ENCODE data around the gene ZNF428. TPM values are rescaled to one million over a fixed set of nuclear protein-coding genes. Genes with fewer than 3 reads are reported as not detected.

The ZNF428 gene
- total and polyA plus RNA-seq, 2 of the 8 experiments (the other 6 are each of a cell fraction or from before 2014, with no cell fraction given), result 7.8 to 16.7 TPM

- ChIA-PET CTCF (ENCODE audit: partially characterized antibody) (interaction anchor here (1.3 to 1.7 kb wide), 2 partner anchors 17 to 22 kb away, joined by 3 to 5 read pairs; no protein-coding TSS in a partner anchor), POLR2A (ENCODE audit: partially characterized antibody) (interaction anchor here (1.0 to 1.3 kb wide), 3 partner anchors 12 to 21 kb away, joined by 3 to 4 read pairs (median 3); partner anchors contain the start of genes IRGQ and ZNF576)
- Histone ChIP-seq H3K4ac (replicated peaks; ENCODE audit: insufficient read length, low read depth, low read length) (no peak overlapping the region), H2BK120ac (replicated peaks; ENCODE audit: low read depth, low read length) (no peak overlapping the region), H2BK15ac (ENCODE audit: low read length) (no peak overlapping the region), H3K4me2 (ENCODE audit: insufficient read depth in 1 of 2, low read depth in 2 of 2, low read length in 2 of 2) (no peak overlapping the region), H3K23me2 (ENCODE audit: low read depth, low read length) (peaks cover 10% of the 10 kb centered on the region), H3K9me3 (ENCODE audit: insufficient read depth in 2 of 2, low read depth in 1 of 2, low read length in 1 of 2) (no peaks in the 10 kb centered on the region; a peak in 1 of 4 replicates), H3K4me3 (ENCODE audit: extremely low read depth in 1 of 4, insufficient read depth in 2 of 4, low read depth in 3 of 4, low read length in 4 of 4) (no peak overlapping the region), H3K18ac (ENCODE audit: extremely low read depth, low read length) (no peak overlapping the region), H3K36me3 (ENCODE audit: control insufficient read depth in 2 of 4, insufficient read depth in 4 of 4, low read length in 3 of 4) (peaks cover 0 to 3% (median 1%) of the 10 kb centered on the region in 4 experiments; a peak in 2 of 8 replicates), H3K56ac (replicated peaks; ENCODE audit: insufficient read length, low read depth, low read length) (no peak overlapping the region), H3K14ac (ENCODE audit: insufficient read length) (no peak overlapping the region), H3K79me2 (ENCODE audit: control insufficient read depth in 1 of 2, insufficient read depth in 2 of 2, low read length in 2 of 2) (peaks cover 0 to 11% of the 10 kb centered on the region in 2 experiments; a peak in 2 of 4 replicates), H4K20me1 (replicated peaks in 1 of 2; ENCODE audit: control insufficient read depth in 1 of 2, insufficient read depth in 2 of 2, low read length in 2 of 2) (peaks cover 0 to 2% of the 10 kb centered on the region in 2 experiments), H2BK20ac (ENCODE audit: low read length) (no peak overlapping the region), H2AFZ (ENCODE audit: low read length) (no peak overlapping the region), H2AK5ac (ENCODE audit: low read depth, low read length) (no peak overlapping the region), H3K4me1 (replicated peaks in 1 of 4; ENCODE audit: control insufficient read depth in 3 of 4, insufficient read depth in 4 of 4, low read length in 3 of 4) (peaks cover 4 to 13% (median 7%) of the 10 kb centered on the region in 4 experiments; a peak in 6 of 7 replicates), H2BK12ac (ENCODE audit: low read depth, low read length) (no peak overlapping the region), H3K79me1 (ENCODE audit: low read depth, low read length) (peaks cover 7% of the 10 kb centered on the region), H4K8ac (ENCODE audit: extremely low read depth, insufficient read depth, low read length) (no peak overlapping the region), H3K27me3 (replicated peaks in 1 of 4; ENCODE audit: control insufficient read depth in 3 of 4, extremely low read depth in 1 of 4, insufficient read depth in 3 of 4, low read length in 3 of 4) (no peaks in the 10 kb centered on the region), H3K9ac (replicated peaks in 1 of 4; ENCODE audit: extremely low read depth in 1 of 4, low read depth in 3 of 4, low read length in 3 of 4) (no peak overlapping the region), H4K5ac (ENCODE audit: insufficient read length, low read depth, low read length) (no peak overlapping the region), H3K27ac (ENCODE audit: low read depth, low read length) (no peak overlapping the region), H3K23ac (ENCODE audit: insufficient read length) (no peak overlapping the region), H2BK5ac (ENCODE audit: low read depth, low read length) (no peak overlapping the region), H4K91ac (replicated peaks; ENCODE audit: insufficient read length, low read length) (no peak overlapping the region)
- FAIRE-seq (no peak), DNase-seq (ENCODE audit: low read depth in 1 of 2, low spot score in 2 of 2) (no peak)
- no peak for TF ChIP-seq PHF8 (conservative IDR thresholded peaks at IDR 0.05; ENCODE audit: low read depth, low read length)
- TF ChIP-seq RAD21 (IDR thresholded peaks at IDR 0.05 in 1 of 2, conservative IDR thresholded peaks at IDR 0.05 in 1 of 2; ENCODE audit: low read depth in 2 of 2, low read length in 2 of 2), result no peak
- TF ChIP-seq SRF (IDR thresholded peaks at IDR 0.05; ENCODE audit: low read depth, low read length), result no peak
- WGBS, 2 experiments (ENCODE audit: extremely low coverage in 1 of 2, insufficient coverage in 1 of 2, insufficient read length in 1 of 2, insufficient replicate concordance in 2 of 2, low coverage in 1 of 2, low lambda C conversion rate in 2 of 2, missing lambda C conversion rate in 1 of 2), result 96% methylated on average over 6 of the region's 6 CpGs; no CpG with 5 or more reads in 1 of the 2 experiments
Observed at GRCh38 chr19:43616954-43617353, 2.5 kb downstream of the ZNF428 start.
